OCI-LY3 (cell line): ENCODE results near the gene CFAP99.
"Not testable (repeated sequence)": the region's sequence is repeated elsewhere in the genome, so short reads cannot be mapped to it uniquely, and the experiment has no call there.

Experiments used
- H2AFZ ChIP-seq: fragments of 200-600, 300-600 bp; shearing (Covaris generic); 2 replicates; pipeline ENCODE4 v1.6.0; 2014; ENCODE audit warnings: antibody characterized with exemption, low read depth, low read length
- H3K27ac ChIP-seq: fragments of 200-600, 300-600 bp; sonication (generic); 2 replicates; pipeline ENCODE4 v1.5.1; 2014; ENCODE audit warnings: mild to moderate bottlenecking, low read length, moderate library complexity, mixed read lengths
- H3K27me3 ChIP-seq: fragments of 200-600, 300-600 bp; sonication (generic); 2 replicates; pipeline ENCODE4 v1.6.1; 2014; ENCODE audit warnings: low read depth, low read length, mixed read lengths
- H3K36me3 ChIP-seq: fragments of 200-600, 300-600 bp; sonication (generic); replicated peaks from 2 replicates; pipeline ENCODE3; 2014; ENCODE audit warnings: low read depth, low read length, mixed read lengths
- H3K4me1 ChIP-seq: fragments of 300-600, 200-600 bp; sonication (generic); 2 replicates; pipeline ENCODE4 v1.6.1; 2014; ENCODE audit warnings: low read length, mixed read lengths
- H3K4me2 ChIP-seq: fragments of 200-600, 300-600 bp; sonication (generic); 2 replicates; pipeline ENCODE4 v1.6.1; 2014; ENCODE audit warnings: low read length, mixed read lengths
- H3K4me3 ChIP-seq: fragments of 300-600, 200-600 bp; sonication (generic); 2 replicates; pipeline ENCODE4 v1.5.1; 2014; ENCODE audit warnings: antibody characterized with exemption, mild to moderate bottlenecking, low read length, moderate library complexity
- H3K79me2 ChIP-seq: fragments of 300-600, 200-600 bp; shearing (Covaris generic); 2 replicates; pipeline ENCODE4 v1.6.1; 2014; ENCODE audit warnings: mild to moderate bottlenecking, low read length, mixed read lengths
- H3K9ac ChIP-seq: fragments of 300-600, 200-600 bp; shearing (Covaris generic); 2 replicates; pipeline ENCODE4 v1.6.0; 2014; ENCODE audit warnings: mild to moderate bottlenecking, low read length, moderate library complexity
- H3K9me3 ChIP-seq: fragments of 200-600, 300-600 bp; shearing (Covaris generic); 2 replicates; pipeline ENCODE4 v1.6.1; 2014; ENCODE audit warnings: low read length, mixed read lengths; ENCODE audit not compliant: insufficient read depth
- H4K20me1 ChIP-seq: fragments of 200-600, 300-600 bp; sonication (generic); 2 replicates; pipeline ENCODE4 v1.6.1; 2016; ENCODE audit warnings: low read length, mixed read lengths; ENCODE audit not compliant: insufficient read depth
- EZH2phosphoT487 ChIP-seq: fragments of 200-600 bp; shearing (Covaris generic); IDR thresholded peaks from 2 replicates; pipeline ENCODE4 v1.6.1; 2018; ENCODE audit warnings: antibody characterized with exemption, mixed run types, low read depth
- TF ChIP-seq, protein P1 (sequence below): fragments of 200-600, 300-600 bp; sonication (generic); IDR thresholded peaks from 2 replicates; pipeline ENCODE4 v1.5.1; 2014; ENCODE audit warnings: antibody characterized with exemption, low read length, low read depth

The CFAP99 gene

DNA sequence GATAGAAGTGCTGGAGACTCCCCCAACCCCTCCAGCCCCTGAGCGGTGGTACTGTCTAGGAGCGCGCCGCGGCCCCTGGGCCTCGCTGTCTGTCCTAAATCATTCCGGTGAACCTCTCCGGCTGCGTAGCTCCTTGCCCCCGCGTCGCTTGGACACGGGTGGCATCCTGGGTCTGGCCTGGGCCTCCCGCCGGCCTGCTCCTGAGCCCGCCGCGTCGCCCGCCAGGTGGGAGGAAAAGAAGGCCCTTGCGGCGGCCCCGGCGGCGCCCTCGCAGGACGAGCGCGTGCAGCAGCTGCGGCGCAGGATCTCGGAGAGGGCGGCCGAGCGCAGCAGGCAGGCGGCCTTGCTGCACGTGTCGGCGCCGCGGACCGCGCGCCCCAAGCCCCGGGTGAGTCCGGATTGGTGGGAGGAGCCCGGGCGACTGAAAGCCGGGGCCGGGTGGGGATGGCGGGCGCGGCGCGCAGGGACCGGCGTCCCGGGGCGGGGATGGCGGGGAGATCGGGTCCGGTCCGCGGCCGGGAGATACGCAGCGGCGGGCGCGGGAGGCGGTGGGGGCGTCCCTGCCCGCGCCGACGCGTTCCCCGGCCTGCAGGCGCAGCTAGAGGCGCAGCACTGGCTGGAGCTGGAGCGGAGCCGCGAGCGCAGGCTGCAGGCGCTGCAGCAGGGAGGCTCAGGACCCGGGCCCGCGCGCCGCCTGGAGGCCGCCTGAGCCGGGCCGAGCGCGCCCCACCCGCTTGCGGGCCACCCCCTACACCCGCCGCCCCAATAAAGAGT is 43.6 kb downstream of the CFAP99 start:
- TF ChIP-seq, protein P1, sequence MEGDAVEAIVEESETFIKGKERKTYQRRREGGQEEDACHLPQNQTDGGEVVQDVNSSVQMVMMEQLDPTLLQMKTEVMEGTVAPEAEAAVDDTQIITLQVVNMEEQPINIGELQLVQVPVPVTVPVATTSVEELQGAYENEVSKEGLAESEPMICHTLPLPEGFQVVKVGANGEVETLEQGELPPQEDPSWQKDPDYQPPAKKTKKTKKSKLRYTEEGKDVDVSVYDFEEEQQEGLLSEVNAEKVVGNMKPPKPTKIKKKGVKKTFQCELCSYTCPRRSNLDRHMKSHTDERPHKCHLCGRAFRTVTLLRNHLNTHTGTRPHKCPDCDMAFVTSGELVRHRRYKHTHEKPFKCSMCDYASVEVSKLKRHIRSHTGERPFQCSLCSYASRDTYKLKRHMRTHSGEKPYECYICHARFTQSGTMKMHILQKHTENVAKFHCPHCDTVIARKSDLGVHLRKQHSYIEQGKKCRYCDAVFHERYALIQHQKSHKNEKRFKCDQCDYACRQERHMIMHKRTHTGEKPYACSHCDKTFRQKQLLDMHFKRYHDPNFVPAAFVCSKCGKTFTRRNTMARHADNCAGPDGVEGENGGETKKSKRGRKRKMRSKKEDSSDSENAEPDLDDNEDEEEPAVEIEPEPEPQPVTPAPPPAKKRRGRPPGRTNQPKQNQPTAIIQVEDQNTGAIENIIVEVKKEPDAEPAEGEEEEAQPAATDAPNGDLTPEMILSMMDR: peak; percentile 43
- no peak for TF ChIP-seq EZH2phosphoT487
- no peaks in the 10 kb centered on the region for H4K20me1 ChIP-seq
- H3K9ac ChIP-seq: peak overlapping the region; percentile 50
- peak overlapping the region; percentile 94 for H3K4me2 ChIP-seq
- H3K36me3 ChIP-seq: no peaks in the 10 kb centered on the region
- no peak overlapping the region for H3K27ac ChIP-seq
- H3K9me3 ChIP-seq: no peaks in the 10 kb centered on the region
- no peaks in the 10 kb centered on the region; the same call in 1 of the 2 replicates for H3K4me1 ChIP-seq
- peak overlapping the region; percentile 68; the same call in 1 of the 2 replicates for H2AFZ ChIP-seq
- peak overlapping the region; percentile 80 for H3K4me3 ChIP-seq
- H3K27me3 ChIP-seq: no peaks in the 10 kb centered on the region
- H3K79me2 ChIP-seq: no peaks in the 10 kb centered on the region; the same call in 1 of the 2 replicates

DNA sequence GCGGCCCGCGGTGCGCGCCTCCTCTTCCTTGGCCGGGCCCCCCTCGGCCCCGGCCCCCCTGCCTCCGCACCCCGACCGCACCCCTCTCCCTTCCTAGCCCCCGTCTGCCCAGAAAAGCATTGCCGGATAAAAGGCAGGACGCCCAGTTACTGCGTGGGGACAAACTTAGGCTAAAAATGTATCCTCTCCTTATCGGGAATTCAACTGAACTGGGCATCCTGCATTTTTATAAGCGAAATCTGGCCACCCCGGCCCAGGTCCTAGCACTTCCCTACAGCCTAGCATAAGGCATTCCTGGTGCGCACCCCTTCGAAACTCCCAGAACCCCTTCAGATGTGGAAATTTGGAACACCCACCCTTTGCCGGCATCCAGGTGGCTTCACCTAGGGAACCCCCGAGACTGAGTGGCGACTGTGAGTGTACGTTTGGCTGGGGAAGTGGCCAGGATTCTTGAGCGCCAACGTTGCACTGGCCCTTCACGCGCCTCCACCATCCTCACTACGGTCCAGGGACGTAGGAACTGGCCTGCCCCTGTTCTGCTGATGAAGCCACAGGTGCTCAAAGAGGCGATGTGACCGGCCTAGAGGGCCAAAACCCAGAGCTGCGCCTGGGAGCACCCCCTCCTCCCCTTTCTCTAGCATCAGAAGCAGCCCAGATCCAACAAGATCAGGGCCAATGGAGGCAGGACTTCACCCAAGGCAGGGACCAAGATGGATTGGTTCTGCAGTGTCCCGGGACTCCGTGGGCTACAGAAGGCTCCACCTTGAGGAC is 44.4 kb downstream of the CFAP99 start:
- Histone ChIP-seq H2AFZ (0 out of 2 replicates have a peak overlapping the region, but pooled peaks have one; percentile 62), H3K36me3 (no peaks in the 10 kb centered on the region), H3K4me3 (peak overlapping the region; percentile 80), H3K9me3 (no peaks in the 10 kb centered on the region), H3K9ac (peak overlapping the region; percentile 50), H4K20me1 (no peaks in the 10 kb centered on the region), H3K4me1 (peaks cover 4% of the 10 kb centered on the region; the same call in 1 of the 2 replicates), H3K27ac (no peak overlapping the region), H3K79me2 (peaks cover 8% of the 10 kb centered on the region), H3K27me3 (no peaks in the 10 kb centered on the region), H3K4me2 (peak overlapping the region; percentile 94)
- TF ChIP-seq, protein P1: no peak
- TF ChIP-seq EZH2phosphoT487: no peak

DNA sequence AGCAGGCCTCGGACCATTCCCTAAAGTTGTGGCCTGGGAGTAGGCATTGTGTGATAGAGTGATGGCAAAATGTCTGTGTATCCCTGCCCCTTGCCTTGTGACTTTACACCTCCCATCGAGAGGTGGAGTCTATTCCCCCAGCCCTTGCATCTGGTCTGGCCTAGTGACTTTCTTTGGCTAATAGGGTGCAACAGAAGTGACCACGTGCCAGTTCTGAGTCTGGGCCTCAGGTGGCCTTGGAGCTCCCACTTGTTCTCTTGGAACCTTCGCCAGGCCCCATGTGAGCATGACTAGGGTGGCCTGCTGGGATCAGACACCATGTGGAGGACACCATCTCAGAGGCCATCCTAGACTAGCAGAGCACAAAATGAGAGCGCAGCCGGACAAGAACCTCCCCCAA is 46.3 kb downstream of the CFAP99 start:
- H3K9me3 ChIP-seq: no peaks in the 10 kb centered on the region
- no peaks in the 10 kb centered on the region for H3K27me3 ChIP-seq
- peaks cover 3% of the 10 kb centered on the region for H3K36me3 ChIP-seq
- TF ChIP-seq, protein P1: no peak
- no peak for TF ChIP-seq EZH2phosphoT487
- H3K4me2 ChIP-seq: no peak overlapping the region
- no peak overlapping the region for H3K4me3 ChIP-seq
- peaks cover 24% of the 10 kb centered on the region for H3K79me2 ChIP-seq
- H2AFZ ChIP-seq: no peak overlapping the region
- H4K20me1 ChIP-seq: peaks cover 4% of the 10 kb centered on the region
- no peak overlapping the region for H3K9ac ChIP-seq
- H3K27ac ChIP-seq: no peak overlapping the region
- H3K4me1 ChIP-seq: peaks cover 4% of the 10 kb centered on the region

DNA sequence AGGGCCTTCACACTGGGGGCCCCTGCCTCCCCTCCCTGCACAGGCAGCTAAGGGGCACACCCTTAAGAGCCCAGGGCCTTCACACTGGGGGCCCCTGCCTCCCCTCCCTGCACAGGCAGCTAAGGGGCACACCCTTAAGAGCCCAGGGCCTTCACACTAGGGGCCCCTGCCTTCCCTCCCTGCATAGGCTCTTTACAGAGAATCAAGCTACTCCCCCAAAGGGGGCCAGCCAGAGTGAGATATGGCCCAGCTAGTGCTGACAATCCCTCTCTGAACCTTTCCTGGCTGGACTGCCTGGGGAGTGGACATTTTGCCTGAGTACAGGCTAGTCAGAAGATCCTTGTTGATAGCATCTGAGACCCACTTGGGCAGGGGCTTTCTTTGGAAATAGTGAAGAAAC is 46.8 kb downstream of the CFAP99 start:
- not testable (repeated sequence) for H3K4me3 ChIP-seq

More for the DNA sequence above, 46.8 kb downstream of the CFAP99 start:
- H3K9ac ChIP-seq, H3K4me1 ChIP-seq, H3K27me3 ChIP-seq, H3K9me3 ChIP-seq, H3K4me2 ChIP-seq, H3K27ac ChIP-seq, H3K36me3 ChIP-seq, H2AFZ ChIP-seq, H4K20me1 ChIP-seq: not testable (repeated sequence)
- peaks cover 29% of the 10 kb centered on the region for H3K79me2 ChIP-seq
